Measurements from ENCODE around the gene MYLK3.

GRCh38 chr16:46706642-46707041, 41.5 kb downstream of the MYLK3 start:
- TF ChIP-seq EZH2 (IDR thresholded peaks at IDR 0.05; ENCODE audit: borderline replicate concordance, low read depth, low read length, severe bottlenecking) (no peak), CTCF (IDR thresholded peaks at IDR 0.05; ENCODE audit: extremely low read depth in 1 of 2, insufficient read depth in 1 of 2, low read depth in 1 of 2, low read length in 2 of 2) (no peak), POLR2AphosphoS5 (IDR thresholded peaks at IDR 0.05; ENCODE audit: insufficient read depth, low read depth, low read length) (no peak)
